HG02870 (cell line): Measurements from ENCODE around the gene SPINT4.
"Not testable (repeated sequence)": the region's sequence is repeated elsewhere in the genome, so short reads cannot be mapped to it uniquely, and the experiment has no call there.

Source experiments
- ATAC-seq: cut with Tn5 transposase; IDR thresholded peaks from one replicate; pipeline ENCODE4 v1.9.1; 2021; ENCODE audit warnings: mild to moderate bottlenecking, moderate library complexity; ENCODE audit not compliant: unreplicated experiment

SPINT4 gene

DNA sequence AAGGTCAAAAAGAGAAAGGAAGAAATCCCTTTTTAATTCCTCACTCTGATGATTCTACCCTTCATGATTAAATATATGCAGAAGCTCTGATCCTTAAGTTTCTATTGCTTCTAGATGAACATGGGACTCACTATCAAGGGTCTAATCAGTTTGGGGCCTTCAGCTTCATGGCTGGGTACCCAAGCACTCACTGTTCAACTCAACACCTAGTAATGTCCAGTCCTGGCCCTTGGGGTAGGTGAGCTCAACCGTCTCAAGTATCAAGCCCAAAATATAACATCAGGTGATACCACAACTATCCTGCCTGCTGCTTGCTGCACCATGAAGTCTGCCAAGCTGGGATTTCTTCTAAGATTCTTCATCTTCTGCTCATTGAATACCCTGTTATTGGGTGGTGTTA, at the start of gene SPINT4:
Gene SPINT4 (plus strand): TSS at position 301 of the 400 bp plus-strand sequence. CDS start 21 bp downstream, at position 322.
- ATAC-seq = no peak

DNA sequence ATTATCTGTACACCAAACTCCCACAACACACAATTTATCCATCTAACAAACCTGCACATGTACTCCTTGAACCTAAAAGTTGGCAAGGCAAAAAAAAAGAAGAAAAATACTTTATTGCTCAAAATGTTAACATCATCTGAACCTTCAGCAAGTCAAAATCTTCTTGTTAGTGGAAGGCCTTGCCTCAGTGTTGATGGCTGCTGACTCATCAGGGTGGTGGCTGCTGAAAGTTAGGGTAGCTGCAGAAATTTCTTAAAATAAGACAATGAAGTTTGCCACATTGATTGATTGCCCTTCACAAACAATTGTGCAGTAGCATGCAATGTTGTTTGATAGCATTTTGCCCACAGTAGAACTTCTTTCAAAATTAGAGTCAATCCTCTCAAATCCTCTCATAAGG, 49.4 kb upstream of the SPINT4 start:
- no peak for ATAC-seq

DNA sequence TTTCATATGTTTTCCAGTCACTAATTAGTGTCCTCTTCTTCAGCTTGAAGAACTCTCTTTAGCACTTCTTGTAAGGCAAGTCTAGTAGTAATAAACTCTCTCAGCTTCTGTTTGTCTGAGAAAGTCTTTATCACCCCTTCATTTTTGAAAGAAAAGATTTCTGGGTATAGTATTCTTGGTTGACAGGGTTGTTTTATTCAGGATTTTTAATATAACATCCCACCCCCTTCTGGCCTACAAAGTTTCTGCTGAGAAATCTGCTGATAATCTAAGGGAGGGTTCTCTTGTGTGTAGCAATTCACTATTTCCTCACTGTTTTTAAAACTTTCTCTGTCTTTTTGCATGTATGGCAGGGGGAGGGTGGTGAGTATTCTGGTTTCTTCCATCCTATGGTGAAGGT, 42.5 kb upstream of the SPINT4 start:
- no peak for ATAC-seq

DNA sequence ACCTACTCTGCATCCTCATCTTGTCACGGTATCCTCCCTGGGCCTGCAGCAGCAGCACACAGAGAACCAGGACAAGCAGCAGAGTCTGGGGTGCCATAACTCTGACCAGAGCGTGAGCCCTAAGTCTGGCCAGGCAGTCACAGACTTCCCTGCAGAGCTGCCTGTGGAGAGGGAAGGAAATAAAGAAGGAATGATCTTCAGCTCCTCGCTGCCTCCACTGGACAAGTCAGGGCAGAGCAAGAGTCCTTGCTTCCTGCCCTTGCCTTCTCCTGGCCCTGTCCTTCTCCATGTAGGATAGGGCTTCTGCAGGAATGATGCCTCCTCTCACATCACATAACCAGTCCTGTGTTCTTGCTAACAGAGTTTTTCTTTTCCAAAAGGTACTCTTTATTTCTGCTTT, 36.3 kb upstream of the SPINT4 start:
- no peak for ATAC-seq

DNA sequence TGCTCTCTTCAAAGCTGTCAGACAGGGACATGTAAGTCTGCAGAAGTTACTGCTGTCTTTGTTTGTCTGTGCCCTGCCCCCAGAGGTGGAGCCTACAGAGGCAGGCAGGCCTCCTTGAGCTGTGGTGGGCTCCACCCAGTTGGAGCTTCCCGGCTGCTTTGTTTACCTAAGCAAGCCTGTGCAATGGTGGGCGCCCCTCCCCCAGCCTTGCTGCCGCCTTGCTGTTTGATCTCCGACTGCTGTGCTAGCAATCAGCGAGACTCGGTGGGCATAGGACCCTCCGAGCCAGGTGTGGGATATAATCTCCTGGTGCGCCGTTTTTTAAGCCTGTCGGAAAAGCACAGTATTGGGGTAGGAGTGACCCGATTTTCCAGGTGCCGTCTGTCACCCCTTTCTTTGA, 28.8 kb upstream of the SPINT4 start:
- ATAC-seq = not testable (repeated sequence)

DNA sequence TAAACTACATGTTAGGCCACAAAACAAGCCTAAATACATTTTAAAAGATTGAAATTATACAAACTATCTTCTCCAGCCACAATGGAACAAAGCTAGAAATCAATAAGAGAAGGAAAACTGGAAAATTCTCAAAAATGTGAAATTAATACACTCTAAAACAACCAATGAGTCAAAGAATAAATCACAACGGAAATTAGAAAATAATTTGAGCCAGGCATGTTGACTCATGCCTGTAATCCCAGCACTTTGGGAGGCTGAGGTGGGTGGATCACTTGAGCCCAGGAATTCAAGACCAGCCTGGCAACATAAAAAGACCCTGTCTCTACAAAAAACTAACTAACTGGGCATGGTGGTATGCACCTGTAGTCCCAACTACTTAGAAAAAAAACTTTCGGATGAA, 26.7 kb upstream of the SPINT4 start:
- ATAC-seq = no peak

DNA sequence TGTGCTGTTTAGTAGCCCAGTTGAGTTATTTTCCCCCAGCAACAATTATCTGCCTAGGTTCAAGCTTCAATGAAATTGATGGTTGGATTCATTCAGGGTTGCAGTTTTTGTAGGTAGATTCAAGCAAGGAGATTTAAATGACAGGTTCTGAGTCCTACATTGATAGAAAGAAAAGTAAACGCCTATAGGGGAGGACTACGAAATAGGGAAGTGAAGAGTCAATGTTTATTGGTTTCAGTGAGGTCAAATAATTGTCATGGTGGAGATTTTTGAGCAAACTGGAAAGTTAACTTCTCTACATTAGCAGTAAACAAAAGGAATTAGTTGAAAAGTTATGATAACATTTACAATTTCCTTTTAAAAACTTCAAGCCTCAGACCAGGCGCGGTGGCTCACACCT, 21.0 kb upstream of the SPINT4 start:
- no peak for ATAC-seq

DNA sequence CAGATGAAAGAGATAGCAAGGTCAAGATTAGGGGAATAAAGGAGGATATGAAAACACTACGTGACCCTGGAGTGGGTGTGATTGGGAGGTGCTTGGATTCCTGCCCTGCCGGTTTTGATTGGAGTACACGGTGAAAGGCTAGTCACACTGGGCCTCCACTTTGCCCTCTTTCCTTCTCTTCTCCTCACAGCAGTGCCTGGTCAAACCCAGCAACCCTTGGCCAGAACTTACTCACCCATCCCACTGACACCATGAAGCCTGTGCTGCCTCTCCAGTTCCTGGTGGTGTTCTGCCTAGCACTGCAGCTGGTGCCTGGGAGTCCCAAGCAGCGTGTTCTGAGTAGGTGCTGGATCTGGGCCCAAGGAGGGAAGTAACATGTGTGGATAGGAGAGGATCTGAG, 20.3 kb upstream of the SPINT4 start, which contains the start of gene WFDC13:
Gene WFDC13 (plus strand): TSS at position 166 of the 400 bp plus-strand sequence. CDS start 86 bp downstream, at position 252.
- no peak for ATAC-seq

DNA sequence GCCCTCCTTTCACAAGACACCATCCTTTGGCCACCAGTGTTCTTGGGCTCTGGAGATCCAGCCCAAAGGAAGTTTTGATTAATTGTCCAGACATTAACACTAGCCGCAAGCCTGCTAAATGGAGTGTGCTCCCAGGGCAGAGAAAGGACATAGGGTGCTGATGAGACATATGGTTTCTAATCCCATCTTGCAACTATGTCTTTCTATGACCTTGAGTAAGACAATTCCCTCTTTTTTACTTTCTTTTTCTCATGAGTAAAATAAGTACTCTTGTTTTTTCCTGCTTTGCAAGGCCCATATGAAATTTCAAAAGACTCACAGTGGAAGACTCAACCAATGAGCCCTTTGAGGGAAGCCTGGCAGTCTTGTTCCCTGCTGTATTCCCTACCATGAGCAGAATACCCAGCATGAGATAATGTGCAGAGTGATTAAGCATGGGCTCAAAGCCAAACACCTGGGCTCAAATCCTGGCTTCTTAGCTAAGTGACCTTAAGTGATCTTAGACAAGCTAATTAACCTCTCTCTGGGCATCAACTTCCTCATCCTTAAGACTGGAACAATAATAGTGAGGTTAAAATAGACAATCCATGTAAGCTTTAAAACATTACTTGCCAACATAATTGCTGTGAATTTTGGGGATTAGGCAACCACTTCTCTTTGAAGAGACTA, 17.0 kb upstream of the SPINT4 start, which contains the start of gene WFDC10B:
Gene WFDC10B (minus strand): TSS at position 51 of the 669 bp plus-strand sequence. CDS start 19,027 bp downstream, outside the sequence.
- no peak for ATAC-seq

DNA sequence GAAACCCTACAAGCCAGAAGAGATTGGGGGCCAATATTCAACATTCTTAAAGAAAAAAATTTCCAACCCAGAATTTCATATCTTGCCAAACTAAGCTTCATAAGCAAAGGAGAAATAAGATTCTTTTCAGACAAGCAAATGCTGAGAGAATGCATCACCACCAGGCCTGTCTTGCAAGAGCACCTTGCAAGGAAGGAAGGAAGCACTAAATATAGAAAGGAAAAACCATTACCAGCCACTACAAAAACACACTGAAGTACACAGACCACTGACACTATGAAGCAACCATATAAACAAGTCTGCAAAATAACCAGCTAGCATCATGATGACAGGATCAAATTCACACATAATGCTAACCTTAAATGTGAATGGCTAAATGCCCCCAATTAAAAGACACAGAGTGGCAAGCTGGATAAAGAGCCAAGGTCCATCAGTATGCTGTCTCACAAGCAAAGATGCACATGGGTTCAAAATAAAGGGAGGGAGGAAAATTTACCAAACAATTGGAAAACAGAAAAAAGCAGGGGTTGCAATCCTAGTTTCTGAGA, 5.9 kb upstream of the SPINT4 start:
- ATAC-seq = not testable (repeated sequence)

DNA sequence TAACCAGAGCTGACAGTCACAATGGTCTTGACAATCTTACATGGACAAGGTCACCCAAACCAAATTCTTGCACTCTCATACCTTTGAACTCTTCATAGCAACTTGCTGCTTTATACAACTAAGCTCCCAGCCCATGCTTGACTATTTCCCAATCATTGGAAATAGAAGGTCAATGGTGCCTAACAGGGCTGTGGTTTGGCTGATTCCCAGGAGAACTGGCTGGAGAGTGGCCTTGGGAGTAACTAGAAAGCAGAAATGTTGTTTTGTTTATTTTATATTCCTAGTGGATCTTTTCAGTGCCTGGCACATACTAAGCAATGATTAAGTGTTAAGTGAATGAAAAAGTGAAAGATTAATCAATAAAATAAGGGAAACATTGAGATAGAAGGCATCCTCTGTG, 3.0 kb downstream of the SPINT4 start:
- ATAC-seq = no peak

DNA sequence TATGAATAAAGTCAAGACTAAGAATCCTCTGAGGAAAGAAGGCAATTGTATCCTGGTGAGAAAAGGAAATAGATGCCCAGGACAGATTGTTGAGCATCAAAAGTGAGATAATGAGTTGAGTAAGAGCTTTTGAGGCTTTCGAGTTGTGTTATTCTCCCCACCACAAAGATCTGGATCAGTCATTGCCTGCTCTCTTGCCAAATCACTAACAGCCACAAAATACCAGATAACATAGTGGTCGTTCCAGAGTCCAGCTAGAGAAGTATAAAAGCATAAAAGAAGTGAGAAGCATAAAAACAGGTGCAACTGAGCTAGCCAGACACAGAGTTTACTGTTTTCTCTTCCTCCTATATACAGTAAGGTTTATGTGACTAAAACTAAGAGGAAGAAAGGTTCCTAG, 4.9 kb downstream of the SPINT4 start:
- ATAC-seq = no peak

DNA sequence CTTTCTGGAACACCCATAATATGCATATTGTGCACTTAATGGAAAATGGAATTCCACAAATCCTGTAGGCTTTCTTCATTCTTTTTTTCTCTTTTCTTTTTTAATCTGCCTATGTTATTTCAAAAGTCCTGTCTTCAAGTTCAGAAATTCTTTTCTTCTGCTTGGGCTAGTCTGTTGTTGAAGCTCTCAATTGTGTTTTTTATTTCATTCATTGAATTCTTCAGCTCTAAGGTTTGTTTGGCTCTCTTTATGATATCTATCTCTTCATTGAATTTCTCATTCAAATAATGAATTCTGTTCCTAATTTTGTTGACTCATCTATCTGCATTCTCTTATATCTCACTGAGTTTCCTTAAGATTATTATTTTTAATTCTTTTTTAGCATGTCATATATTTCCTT, 10.1 kb downstream of the SPINT4 start:
- no peak for ATAC-seq

DNA sequence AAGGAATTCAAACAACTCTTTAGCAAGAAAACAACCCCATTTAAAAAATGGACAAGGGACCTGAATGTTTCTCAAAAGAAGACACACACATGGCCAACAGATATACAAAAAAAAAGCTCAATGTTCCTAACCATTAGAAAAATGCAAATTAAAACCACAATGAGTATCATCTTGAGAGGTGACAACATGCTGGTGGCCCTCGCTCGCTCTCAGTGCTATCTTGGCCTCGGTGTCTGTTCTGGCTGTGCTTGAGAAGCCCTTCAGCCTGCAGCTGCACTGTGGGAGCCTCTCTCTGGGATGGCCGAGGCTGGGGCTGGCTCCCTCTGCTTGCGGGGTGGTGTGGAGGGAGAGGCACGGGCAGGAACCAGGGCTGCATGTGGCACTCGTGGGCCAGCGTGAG, 13.4 kb downstream of the SPINT4 start:
- ATAC-seq = no peak

DNA sequence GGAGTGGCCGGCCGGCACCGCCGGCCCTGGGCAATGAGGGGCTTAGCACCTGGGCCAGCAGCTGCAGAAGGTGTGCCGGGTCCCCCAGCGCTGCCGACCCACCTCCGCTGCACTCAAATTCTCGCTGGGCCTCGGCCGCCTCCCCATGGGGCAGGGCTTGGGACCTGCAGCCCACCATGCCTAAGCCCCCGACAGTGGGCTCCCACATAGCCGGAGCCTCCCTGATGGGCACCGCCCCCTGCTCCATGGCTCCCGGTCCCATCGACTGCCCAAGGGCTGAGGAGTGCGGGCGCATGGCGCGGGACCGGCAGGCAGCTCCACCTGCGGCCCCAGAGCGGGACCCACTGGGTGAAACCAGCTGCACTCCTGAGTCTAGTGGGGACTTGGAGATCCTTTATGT, 13.8 kb downstream of the SPINT4 start:
- ATAC-seq = no peak

DNA sequence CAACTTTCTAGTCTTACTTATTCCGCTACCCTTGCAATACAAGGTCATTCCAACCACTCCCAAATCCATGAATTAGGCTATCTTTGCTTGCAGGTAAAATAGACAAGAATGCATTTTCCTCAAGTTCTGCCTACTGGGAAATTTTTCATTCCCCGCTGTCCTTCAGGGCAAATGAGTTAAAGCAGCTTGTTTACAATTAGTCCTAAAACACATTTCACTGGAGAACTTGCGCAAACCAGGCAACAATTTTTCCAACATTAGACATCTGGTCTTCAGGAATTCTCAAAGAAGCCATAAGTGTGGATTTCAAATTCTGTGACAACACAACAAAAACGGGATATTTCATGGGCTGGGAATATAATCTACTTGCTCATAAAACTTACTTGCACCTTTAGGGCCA, 20.4 kb downstream of the SPINT4 start:
- no peak for ATAC-seq

DNA sequence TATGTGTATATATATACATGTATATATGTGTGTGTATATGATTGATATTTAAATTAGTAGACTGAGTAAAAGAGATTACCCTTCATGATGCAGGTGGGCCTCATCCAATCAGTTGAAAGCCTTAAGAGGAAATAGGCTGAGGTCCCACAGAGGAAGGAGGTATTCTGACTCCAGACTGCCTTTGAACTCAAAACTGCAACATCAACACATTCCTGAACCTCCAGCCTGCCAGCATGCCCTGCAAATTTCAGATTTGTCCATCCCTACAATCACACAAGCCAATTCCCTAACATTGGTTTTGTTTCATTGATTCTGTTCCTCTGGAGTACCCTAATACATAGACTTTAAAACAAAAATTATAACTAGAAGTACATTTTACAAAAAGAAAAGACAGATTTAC, 22.9 kb downstream of the SPINT4 start:
- ATAC-seq = no peak

DNA sequence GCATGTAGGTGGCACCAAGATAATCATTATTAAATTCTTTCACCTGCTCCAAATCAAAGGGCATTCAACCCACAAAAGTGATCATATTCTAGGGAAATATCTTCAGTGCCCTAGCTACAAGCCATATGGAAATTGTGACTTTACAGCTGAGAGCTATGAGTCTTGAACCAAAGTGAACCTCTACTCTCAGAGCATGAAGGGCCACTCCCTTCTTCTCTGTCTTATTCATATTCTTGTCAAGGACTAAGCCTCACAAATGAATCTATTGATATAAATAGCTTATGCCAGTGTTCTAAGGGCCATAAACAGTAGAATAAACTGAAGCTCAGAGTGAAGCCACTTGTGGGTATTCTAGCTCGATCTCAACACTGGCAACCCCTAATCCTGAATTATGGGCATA, 29.6 kb downstream of the SPINT4 start:
- ATAC-seq = no peak

DNA sequence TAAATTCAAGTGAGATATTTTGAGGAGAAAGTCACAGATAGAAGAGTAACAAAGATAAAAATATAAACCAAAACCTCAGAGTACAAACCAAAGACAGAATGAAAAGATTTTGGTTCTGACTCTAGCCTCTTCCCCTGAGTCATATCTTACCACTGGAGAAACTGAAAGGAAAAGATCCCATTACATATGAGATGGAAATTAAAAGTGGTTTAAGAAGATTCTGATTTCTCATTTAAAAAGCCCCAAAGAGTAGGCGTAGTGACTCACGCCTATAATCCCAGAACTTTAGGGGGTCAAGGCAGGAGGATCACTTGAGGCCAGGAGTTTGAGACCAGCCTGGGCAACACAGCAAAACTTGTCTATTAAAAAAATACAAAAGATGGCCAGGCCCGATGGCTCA, 30.6 kb downstream of the SPINT4 start:
- ATAC-seq = no peak

DNA sequence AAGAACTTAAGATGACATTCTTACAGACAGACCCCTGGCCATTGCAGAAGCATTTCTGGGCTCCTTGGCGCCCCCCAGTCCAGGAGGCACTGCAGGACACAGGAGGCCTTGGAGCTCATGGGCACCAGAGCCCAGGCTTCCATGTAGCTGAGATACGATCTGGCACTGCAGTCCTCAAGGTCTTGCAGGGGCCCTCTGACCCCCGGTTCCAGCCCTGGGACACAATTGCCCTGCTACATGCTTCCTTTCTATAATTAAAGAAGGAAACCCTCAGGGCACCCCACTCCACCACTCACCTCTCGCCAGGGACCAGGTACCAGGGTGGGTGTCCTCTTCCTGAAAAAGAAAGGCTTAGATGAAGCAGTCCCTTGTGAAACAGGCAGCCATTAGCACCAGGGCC, 35.9 kb downstream of the SPINT4 start:
- no peak for ATAC-seq

DNA sequence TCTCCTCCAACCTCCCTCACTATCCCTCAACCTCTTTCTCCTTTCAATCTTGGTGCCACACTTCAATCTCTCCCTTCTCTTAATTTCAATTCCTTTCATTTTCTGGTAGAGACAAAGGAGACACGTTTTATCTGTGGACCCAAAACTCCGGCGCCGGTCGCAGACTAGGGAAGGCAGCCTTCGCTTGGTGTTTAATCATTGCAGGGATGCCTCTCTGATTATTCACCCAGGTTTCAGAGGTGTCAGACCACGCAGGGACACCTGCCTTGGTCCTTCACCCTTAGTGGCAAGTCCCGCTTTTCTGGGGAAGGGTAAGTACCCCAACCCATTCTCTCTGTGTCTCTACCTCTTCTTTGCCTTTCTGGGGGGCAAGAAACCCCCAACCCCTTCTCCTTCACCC, 37.8 kb downstream of the SPINT4 start:
- not testable (repeated sequence) for ATAC-seq

DNA sequence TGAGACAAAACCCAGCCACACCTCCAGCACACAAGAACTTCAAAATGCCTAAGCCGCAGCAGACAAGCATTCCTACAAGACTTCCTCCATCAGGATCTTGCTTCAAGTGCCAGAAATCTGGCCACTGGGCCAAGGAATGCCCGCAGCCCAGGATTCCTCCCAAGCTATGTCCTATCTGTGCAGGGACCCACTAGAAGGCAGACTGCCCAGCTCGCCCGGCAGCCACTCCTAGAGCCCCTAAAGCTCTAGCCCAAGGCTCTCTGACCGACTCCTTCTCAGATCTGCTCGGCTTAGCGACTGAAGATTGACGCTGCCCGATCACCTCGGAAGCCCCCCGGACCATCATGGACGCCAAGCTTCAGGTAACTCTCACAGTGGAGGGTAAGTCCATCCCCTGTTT, 39.8 kb downstream of the SPINT4 start:
- ATAC-seq = not testable (repeated sequence)
